ENCODE measurements around the gene CHPF. TPM values are rescaled to one million over a fixed set of nuclear protein-coding genes. Genes with fewer than 3 reads are reported as not detected.

Gene CHPF
- total RNA-seq, 1 experiment from 2014 or later = 17.5 TPM

DNA sequence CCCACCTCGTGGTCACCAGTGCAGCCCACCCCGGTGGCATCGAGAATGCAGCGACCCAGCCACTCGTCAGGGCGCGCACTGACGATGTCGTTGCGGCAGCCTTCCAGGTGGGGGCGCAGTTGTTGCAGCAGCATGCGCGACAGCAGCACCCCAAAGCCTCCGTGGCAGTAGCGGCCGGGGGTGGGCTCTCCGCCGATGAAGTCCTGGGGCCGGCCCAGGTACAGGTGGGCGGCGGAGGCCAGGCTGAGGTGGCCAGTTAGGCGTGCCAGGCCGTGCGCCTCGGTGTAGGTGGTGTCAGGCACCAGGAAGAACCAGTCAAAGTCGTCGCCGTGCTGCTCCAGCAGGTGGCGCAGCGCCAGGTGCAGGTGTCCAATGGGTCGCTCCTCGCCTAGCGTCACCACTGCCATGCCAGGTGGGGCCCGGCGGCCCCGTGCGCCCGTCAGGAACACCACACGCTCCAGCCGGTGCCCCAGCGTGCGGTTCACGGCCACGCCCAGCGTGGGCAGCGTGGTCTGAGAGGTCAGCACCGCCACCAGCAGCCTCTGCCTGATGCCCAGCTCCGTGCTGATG, 1.9 kb downstream of the CHPF start:
- ATAC-seq = peak; percentile 72
- Histone ChIP-seq H3K27ac (ENCODE audit: low read length) (no peak overlapping the region), H3K36me3 (ENCODE audit: control insufficient read depth, insufficient read depth, low read length) (0 out of 2 replicates have a peak, but pooled peaks cover 2% of the 10 kb centered on the region), H3K4me3 (ENCODE audit: low read depth in 2 of 2, low read length in 2 of 2) (peak overlapping the region; percentile 26 to 49), H3K9me3 (ENCODE audit: control insufficient read depth, insufficient read depth, low read depth, low read length) (no peaks in the 10 kb centered on the region), H3K4me1 (ENCODE audit: control insufficient read depth, insufficient read depth, low read length) (peaks cover 9% of the 10 kb centered on the region; the same call in 1 of the 2 replicates), H3K27me3 (ENCODE audit: control insufficient read depth, insufficient read depth, low read length) (no peaks in the 10 kb centered on the region)
- no peak for TF ChIP-seq POLR2AphosphoS5 (IDR thresholded peaks at IDR 0.05; ENCODE audit: low read depth, low read length)
- TF ChIP-seq, protein P1, sequence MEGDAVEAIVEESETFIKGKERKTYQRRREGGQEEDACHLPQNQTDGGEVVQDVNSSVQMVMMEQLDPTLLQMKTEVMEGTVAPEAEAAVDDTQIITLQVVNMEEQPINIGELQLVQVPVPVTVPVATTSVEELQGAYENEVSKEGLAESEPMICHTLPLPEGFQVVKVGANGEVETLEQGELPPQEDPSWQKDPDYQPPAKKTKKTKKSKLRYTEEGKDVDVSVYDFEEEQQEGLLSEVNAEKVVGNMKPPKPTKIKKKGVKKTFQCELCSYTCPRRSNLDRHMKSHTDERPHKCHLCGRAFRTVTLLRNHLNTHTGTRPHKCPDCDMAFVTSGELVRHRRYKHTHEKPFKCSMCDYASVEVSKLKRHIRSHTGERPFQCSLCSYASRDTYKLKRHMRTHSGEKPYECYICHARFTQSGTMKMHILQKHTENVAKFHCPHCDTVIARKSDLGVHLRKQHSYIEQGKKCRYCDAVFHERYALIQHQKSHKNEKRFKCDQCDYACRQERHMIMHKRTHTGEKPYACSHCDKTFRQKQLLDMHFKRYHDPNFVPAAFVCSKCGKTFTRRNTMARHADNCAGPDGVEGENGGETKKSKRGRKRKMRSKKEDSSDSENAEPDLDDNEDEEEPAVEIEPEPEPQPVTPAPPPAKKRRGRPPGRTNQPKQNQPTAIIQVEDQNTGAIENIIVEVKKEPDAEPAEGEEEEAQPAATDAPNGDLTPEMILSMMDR (IDR thresholded peaks at IDR 0.05) = peak; percentile 100
- peak; percentile 68 for DNase-seq (ENCODE audit: low read depth, low spot score)
- CTCF ChIA-PET = interaction anchor here (0.5 to 1.3 kb wide), 7 partner anchors 11 to 510 kb away, joined by 3 to 12 read pairs (median 4); no protein-coding TSS in a partner anchor
- in situ Hi-C loops (cut with HindIII; ENCODE audit: low pct_unique_long_range_greater_than_20kb, low sequenced_read_pairs) (no loop called here), intact Hi-C loops (cut with micrococcal nuclease; ENCODE audit: unreplicated experiment) (loop anchor here (2.0 to 5.0 kb wide), 2 partner anchors 86 to 147 kb away; partner anchors contain the start of gene SLC4A3)
- POLR2A ChIA-PET = no interaction called here
- no TSS peak for BruUV-seq (replicated peaks)

DNA sequence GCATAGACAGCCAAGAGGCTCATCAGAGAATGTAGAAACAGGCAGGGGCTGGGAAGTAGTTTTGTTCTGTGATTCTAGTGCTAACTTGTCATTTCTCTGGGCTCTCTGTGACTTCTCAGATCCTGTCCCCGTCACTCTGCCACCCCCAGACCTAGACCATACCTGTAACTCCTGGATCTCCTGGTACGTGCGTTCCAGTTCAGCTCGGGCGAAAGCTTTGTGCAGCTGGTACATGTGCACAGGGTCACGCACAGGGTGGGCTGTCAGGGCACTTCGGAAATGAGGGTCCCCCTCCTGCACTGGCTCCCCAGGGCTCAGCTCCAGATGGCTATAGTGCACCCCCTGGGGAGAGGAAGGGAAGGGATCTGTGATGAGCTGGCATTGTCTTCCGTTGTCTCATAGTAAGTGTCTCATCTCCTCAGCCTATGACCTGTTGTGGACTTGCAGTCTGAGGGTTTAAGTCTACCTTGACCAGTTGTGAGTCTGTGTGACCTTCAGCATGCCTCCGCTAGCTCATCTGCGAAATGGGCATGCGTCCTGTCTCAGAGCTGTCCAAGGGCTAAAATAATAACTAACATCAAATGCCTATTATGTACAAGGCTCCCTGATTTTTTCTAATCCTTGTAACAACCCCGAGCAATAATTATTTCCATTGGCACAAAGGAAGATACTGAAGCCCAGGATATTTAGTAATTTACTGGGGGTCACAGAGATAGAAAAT, 2.7 kb downstream of the CHPF start:
- TF ChIP-seq SIN3A (IDR thresholded peaks at IDR 0.05; ENCODE audit: borderline replicate concordance, insufficient read depth, low read depth, low read length) (no peak), TCF7L2 (IDR thresholded peaks at IDR 0.05; ENCODE audit: low read depth, low read length) (no peak), POLR2AphosphoS5 (IDR thresholded peaks at IDR 0.05; ENCODE audit: low read depth, low read length) (no peak)
- TF ChIP-seq, protein P2, sequence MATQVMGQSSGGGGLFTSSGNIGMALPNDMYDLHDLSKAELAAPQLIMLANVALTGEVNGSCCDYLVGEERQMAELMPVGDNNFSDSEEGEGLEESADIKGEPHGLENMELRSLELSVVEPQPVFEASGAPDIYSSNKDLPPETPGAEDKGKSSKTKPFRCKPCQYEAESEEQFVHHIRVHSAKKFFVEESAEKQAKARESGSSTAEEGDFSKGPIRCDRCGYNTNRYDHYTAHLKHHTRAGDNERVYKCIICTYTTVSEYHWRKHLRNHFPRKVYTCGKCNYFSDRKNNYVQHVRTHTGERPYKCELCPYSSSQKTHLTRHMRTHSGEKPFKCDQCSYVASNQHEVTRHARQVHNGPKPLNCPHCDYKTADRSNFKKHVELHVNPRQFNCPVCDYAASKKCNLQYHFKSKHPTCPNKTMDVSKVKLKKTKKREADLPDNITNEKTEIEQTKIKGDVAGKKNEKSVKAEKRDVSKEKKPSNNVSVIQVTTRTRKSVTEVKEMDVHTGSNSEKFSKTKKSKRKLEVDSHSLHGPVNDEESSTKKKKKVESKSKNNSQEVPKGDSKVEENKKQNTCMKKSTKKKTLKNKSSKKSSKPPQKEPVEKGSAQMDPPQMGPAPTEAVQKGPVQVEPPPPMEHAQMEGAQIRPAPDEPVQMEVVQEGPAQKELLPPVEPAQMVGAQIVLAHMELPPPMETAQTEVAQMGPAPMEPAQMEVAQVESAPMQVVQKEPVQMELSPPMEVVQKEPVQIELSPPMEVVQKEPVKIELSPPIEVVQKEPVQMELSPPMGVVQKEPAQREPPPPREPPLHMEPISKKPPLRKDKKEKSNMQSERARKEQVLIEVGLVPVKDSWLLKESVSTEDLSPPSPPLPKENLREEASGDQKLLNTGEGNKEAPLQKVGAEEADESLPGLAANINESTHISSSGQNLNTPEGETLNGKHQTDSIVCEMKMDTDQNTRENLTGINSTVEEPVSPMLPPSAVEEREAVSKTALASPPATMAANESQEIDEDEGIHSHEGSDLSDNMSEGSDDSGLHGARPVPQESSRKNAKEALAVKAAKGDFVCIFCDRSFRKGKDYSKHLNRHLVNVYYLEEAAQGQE (IDR thresholded peaks at IDR 0.05; ENCODE audit: insufficient read depth in 1 of 2, low read depth in 2 of 2, low read length in 1 of 2) = no peak
- TF ChIP-seq, protein P1 (IDR thresholded peaks at IDR 0.05) = no peak
- in situ Hi-C loops (cut with HindIII; ENCODE audit: low pct_unique_long_range_greater_than_20kb, low sequenced_read_pairs) = no loop called here
- BruUV-seq (replicated peaks) = TSS peak; percentile 71
- Histone ChIP-seq H3K4me3 (ENCODE audit: low read depth in 2 of 2, low read length in 2 of 2) (no peak overlapping the region), H3K36me3 (ENCODE audit: control insufficient read depth, insufficient read depth, low read length) (0 out of 2 replicates have a peak, but pooled peaks cover 2% of the 10 kb centered on the region), H3K9me3 (ENCODE audit: control insufficient read depth, insufficient read depth, low read depth, low read length) (no peaks in the 10 kb centered on the region), H3K27ac (ENCODE audit: low read length) (no peak overlapping the region), H3K27me3 (ENCODE audit: control insufficient read depth, insufficient read depth, low read length) (no peaks in the 10 kb centered on the region), H3K4me1 (ENCODE audit: control insufficient read depth, insufficient read depth, low read length) (peaks cover 9% of the 10 kb centered on the region; the same call in 1 of the 2 replicates)
- ChIA-PET CTCF (interaction anchor here (0.5 to 1.3 kb wide), 6 partner anchors 90 to 510 kb away, joined by 3 to 12 read pairs (median 4); no protein-coding TSS in a partner anchor), POLR2A (interaction anchor here (0.6 kb wide), 1 partner anchor 97 kb away, joined by 6 read pairs; no protein-coding TSS in a partner anchor)
- intact Hi-C loops (cut with micrococcal nuclease; ENCODE audit: unreplicated experiment) = loop anchor here (5.0 kb wide), 1 partner anchor 86 kb away; the partner anchor contains the start of gene SLC4A3
- no peak for DNase-seq (ENCODE audit: low read depth, low spot score)
- no peak for ATAC-seq

Data from Panc1 (cell line).